Glomerular visceral epithelial cell (primary cell): Measurements from ENCODE around the gene C2orf15.
"Not testable (repeated sequence)": the region's sequence is repeated elsewhere in the genome, so short reads cannot be mapped to it uniquely, and the experiment has no call there.

Experiments
- DNase-seq: peaks from one replicate; pipeline ENCODE4 v3.0.0-alpha.2; 2016; ENCODE audit errors: extremely low spot score

The C2orf15 gene

GRCh38 chr2:99141110-99142108 lies at the start of gene C2orf15:
C2orf15 (plus strand) TSS chr2:99141707; CDS start chr2:99150559, 8,852 bp downstream.
- peak; percentile 97 for DNase-seq

DNA sequence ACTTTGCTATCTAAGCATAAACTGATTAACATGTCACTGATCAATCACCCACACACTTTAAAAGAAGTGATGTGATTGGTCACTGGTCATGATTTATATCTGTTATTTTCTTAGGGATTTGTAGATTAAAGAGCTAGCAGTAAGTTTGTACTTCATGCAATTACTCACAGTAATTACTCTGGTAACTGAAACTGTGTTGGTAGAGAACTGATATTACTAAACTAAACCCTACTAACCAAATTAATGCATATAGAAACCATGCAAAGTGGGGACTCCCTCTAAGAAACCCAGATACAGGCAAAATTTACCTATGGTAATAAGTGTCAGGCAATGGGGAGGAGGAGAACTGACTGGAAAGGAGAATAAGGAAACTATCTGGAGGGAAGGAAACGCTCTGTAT lies 44.8 kb upstream of the C2orf15 start:
- DNase-seq, result no peak

DNA sequence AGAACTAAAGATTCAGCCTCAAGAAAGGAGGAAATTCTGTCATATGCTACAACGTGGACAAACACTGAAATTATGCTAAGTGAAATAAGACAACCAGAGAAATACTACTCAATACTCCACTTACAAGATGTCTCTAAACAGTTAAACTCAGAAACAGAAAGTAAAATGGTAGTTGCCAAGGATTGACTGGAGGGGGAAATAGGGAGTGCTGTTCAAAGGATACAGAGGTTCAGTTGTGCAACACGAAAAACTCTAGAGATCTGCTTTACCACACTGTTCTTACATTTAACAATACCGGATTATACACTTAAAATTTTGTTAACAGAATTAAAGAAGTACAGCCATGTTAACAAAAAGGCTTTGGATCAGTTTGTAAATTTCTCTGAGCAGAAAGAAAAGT lies 39.8 kb upstream of the C2orf15 start:
- DNase-seq, result no peak

DNA sequence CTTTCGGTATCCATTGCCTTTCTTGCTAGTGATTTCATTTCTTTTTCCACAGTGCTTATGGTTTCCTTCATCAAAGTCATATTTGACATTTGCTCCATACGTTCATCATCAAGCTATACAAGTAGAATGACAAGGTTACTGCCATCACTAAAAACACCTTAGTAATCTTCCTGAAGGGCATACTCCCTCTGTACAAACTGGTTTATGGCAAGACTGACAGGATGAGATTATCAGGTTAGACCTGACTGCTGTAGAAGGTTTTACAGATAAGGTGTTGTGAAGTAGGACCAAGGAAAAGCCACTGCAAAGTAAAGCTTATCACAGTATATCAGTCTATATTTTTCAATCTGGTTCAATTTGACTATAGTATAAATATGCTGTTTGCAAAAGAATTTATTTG lies 37.5 kb upstream of the C2orf15 start:
- DNase-seq, result no peak

GRCh38 chr2:99106913-99107312 lies 34.6 kb upstream of the C2orf15 start:
- DNase-seq, result no peak

- no peak for DNase-seq
These were observed 30.3 kb upstream of the C2orf15 start for GRCh38 chr2:99111236-99111635.

- DNase-seq, result no peak
These were observed 29.6 kb upstream of the C2orf15 start for GRCh38 chr2:99111945-99112344.

DNA sequence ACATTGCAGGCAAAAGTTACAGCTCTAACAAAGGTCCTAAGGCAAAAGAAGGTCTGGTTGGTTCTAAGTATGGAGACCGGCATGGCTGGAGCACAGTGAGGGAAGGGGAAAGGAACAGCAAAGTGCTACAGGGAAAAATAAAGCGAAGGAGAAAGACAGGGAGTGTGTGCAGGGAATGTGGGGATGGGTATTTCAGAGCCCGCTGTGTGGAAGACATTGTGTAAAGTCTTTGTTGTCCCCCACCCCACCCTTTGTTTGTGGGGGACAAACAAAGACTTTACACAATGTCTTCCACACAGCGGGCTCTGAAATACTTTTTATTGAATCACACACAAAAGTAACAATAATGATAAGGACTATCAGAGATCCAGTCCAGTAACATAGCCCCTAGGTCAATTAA lies 28.9 kb upstream of the C2orf15 start:
- DNase-seq, result no peak

GRCh38 chr2:99127981-99128380 lies 13.5 kb upstream of the C2orf15 start:
- no peak for DNase-seq

GRCh38 chr2:99135044-99135556 lies 6.4 kb upstream of the C2orf15 start:
- not testable (repeated sequence) for DNase-seq

DNA sequence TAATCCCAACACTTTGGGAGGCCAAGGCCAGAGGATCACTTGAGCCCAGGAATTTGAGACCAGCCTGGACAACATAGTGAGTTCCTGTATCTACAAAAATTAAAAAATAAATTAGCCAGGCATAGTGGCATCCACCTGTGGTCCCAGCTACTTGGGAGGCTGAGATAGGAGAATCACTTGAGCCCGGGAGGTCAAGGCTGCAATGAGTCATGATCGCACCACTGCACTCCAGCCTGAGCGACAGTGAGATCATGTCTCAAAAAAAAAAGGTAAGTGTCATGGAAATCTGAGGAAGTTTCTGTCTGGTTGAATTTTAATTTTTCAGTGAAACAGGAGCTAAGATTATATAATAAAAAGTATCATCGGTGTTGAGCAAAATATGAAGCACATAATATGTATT lies 2.5 kb upstream of the C2orf15 start:
- peak; percentile 50 for DNase-seq

DNA sequence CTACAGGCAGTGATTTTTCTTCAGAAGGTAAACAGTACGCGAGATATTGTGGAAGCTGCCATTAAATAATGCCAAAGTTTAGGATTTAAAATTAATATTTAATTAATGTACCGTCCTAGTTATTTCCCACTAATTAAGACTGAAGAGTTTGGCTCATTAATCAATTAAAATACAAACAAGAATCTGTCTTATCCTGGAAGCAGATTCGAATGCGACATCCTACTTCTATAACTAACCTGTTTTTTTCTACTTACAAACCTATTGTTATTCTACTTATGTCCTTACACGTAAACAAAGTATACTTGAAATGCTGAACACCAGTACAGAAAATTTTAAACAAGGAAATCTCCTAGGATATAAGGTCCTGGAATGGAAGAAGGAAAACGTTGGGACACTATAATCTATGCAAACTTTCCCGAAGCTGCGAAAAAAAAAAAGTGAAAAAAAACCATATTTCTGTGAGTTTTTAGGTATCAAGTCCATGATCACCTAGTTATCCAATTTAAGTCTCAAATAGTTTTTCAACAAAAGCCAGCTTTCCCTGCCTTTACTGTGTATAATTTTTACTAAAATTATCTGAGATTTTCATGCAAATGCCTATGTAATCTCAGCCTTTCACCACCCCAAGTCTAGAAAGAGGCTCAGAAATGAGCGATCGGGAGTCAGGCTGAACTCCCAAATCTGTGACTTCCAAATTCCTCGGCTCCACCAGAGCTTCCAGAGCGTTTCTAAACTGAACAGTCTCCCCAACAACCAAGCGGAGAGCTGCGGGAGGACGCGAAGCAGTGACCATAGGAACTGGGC lies 1.2 kb upstream of the C2orf15 start:
- no peak for DNase-seq

DNA sequence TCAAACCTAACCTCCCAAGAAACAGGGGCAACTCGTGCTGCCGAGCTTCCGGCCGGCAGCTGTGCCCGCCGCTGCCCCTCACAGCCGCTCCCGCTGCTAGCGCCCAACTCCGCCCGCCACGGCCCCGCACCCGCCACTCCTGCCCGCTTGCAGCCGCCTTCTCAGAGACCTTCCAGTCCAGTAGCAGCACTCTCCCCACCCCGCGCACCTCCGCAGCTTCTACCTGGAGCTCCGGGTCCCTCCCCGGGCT lies 722 bp upstream of the C2orf15 start:
- DNase-seq, result peak; percentile 71

GRCh38 chr2:99150706-99151105 lies 9.2 kb downstream of the C2orf15 start:
- DNase-seq, result no peak

GRCh38 chr2:99152199-99152895 lies 10.8 kb downstream of the C2orf15 start:
- no peak for DNase-seq

GRCh38 chr2:99153921-99154604 lies 12.6 kb downstream of the C2orf15 start:
- no peak for DNase-seq

DNA sequence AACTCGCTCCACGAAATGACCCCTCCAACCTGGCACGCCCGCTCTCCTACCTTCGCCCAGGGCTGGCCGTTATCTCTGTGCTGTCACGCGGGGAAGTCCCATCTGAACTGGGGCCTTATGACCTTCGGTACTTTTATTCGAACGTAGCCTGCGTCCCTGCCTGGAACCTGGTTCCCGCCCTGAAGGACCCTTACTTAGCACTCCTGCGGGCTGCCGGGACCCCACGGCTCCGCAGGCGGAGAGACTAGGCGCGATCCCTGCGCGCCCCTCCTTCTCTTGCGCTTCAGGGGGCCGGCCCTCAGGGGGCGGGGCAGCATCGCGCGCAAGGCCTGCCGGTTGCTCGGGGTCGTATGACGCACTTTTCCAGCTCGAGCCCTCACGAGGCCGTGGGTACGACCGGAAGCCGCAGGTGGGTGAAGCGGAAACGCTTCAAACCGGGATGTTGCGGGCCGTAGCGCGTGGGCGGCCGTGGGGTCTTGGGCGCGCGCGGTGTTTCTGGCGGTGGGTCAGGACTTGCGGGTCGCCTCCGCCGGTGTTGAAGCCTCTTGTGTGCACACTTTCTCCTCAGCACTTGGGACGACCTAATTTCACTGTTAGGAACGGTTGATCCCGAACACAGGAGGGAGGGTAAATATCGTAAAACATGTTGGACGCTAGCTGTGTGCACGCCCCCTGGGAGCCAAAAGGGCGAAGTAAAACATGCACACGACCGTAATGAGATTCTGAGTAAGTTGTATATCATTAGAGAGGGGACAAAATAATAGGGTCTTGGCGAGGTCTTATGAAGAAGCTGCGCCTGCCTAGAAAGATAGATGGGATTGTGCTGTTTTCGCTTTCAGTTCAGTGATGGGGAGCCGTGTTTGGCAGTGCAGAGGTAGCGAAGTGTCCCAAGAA lies 13.4 kb downstream of the C2orf15 start, which contains the start of the genes LIPT1 and TSGA10:
TSS of gene LIPT1 (plus strand) at position 325 of the 894 bp plus-strand sequence. CDS start 6,991 bp downstream, outside the sequence.
TSS of gene TSGA10 (minus strand) at position 300 of the 894 bp plus-strand sequence. CDS start 45,503 bp downstream, outside the sequence.
- peak; percentile 93 for DNase-seq

DNA sequence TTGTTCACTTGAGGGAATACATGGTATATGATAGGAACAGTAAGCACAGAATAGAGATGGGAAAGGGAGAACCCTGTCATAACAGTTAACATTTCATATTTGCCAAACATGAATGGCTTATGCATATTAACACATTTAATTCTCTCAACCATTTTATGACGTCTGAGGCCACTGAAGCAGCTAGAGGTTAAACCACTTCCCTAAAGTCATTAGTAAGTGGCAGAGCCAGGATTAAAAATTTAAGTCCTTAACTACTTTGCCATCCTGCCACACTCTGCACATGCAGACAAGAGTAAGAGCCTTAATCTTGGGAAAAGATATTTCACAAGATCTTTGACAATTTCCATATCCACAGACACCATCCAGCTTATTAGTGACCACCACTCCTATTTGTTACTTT lies 15.4 kb downstream of the C2orf15 start:
- DNase-seq, result no peak

- no peak for DNase-seq
These were observed 17.1 kb downstream of the C2orf15 start for GRCh38 chr2:99158599-99158998.

DNA sequence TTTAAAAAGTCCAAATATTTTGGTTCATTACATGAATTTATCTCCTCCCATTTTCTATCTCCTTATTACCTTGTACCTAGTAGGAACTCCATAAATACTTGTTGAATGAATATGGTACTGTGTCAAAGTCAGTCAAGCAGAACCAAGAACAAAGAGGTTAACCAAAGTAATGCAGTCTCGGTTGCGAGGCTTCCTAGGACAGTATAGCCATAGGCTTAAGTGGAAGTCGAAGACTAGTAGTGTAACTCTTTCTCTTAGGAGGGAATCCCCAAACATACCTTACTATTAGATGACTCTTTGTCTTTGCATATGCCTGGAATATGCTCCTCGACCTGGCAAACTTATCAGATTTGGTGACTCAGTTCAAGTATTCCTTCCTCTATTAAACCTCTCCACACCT lies 18.1 kb downstream of the C2orf15 start:
- peak; percentile 48 for DNase-seq
